DMS114 treated with DMSO at 0.1 percent for 48 hours (cell line): ENCODE measurements around the gene CD79A.

Experiments used
- DNase-seq: peaks from one replicate; lab custom pipeline; 2025; ENCODE audit not compliant: unreplicated experiment; lab: John Stamatoyannopoulos, UW

The CD79A gene

DNA sequence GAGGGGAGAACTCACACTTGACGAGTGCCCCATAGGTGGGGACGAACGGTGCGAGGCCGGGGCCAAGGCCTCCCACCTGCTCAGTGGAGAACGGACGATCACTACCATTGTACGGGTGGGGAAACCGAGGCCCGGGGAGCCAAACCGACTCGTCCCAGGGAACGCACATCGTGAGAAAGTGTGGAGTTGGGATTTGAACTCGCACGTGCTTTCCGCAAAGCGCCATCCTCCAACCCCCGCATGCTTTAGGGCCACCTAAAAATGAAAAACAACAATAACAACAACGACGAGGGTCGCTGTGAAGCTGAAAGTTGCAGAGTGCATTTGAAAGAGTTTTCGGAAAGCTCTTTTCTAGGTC, 6.4 kb downstream of the CD79A start:
- no peak for DNase-seq

DNA sequence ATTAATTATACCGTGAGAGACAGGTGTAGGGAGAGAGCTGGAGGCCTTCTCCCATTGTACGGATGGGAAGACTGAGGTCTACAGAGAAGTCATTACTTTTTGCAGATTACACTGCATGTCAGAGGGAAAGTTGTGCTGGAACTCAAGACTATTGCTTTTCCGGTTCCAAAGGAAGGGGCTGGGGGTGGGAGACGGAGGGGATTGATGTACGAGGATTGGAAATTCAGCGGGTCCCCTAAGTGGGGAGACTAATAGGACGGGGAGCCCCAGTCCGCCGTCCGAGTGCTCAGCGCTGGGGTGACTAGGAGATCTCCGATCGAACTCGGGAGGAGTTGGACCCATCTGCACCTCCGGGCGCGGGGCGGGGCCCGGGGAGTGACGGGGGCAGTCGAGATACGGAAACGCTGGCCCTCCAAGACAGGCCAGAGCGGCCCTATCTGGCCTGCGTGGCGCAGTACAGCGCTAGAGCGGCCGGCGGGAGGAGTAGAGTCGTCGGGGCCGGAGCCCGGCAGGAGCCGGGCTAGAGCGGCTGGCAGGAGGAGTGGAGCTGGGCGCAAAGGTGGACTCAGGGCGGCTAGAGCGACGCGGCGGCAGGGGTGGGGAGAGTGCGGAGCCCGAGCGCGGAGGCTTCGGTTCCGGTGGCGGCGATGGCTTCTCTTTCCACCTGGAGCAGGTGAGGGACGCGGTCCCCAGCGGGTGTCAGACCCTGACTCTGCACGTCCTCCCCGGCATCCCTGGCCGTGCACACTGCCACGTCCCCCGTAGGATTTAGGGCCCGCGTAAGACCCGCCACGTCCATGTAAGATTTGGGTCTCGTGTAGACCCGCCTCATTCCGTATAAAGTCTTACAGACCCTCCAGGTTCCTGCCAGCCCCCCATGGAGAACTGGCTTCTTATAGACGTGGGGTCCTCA, 7.0 kb downstream of the CD79A start:
- peak; percentile 97 for DNase-seq

DNA sequence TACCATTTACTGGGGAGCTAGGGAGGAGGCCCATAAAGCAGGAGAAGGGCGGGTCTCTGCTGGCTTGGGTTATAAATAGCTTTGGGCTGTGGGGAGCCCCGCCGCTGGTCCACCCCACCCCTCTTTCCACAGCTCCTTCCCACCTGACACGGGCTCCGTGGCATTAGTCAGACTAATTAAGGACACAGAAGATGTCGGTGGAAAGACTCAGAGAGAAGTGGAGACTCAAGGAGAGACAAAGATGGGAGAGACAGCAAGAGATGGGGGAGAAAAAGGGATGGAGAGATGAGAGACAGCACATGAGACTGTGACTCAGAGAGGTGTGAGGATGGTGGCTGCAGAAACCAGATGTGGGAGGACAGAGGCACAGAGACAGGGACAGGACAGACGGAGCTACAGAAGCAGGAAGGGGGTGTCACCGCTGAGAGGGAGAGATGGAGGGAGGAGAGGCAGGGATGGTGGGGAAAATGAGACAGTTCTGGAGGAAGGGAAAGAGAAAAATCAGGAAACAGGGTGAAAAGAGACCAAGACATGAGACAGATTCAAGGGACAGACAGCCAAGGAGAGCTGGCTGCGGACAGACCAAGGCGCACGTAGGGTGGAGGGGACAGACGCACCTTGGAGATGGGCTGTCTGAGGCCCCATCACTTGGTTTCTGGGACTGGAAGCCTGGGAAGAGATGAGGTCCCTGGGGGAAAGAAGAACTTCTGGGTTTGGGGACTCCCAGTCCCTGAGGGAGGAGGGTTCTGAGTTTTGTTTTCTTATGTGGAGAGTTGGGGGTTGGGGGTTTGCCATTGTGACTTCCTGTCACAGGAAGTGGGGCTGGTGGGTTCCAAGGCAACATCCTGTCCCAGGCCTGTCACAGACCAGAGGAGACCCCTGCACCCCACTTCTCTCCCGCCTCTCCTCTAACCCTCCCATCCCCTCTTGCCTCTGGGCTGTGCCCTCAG, 10.0 kb downstream of the CD79A start:
- DNase-seq = no peak

DNA sequence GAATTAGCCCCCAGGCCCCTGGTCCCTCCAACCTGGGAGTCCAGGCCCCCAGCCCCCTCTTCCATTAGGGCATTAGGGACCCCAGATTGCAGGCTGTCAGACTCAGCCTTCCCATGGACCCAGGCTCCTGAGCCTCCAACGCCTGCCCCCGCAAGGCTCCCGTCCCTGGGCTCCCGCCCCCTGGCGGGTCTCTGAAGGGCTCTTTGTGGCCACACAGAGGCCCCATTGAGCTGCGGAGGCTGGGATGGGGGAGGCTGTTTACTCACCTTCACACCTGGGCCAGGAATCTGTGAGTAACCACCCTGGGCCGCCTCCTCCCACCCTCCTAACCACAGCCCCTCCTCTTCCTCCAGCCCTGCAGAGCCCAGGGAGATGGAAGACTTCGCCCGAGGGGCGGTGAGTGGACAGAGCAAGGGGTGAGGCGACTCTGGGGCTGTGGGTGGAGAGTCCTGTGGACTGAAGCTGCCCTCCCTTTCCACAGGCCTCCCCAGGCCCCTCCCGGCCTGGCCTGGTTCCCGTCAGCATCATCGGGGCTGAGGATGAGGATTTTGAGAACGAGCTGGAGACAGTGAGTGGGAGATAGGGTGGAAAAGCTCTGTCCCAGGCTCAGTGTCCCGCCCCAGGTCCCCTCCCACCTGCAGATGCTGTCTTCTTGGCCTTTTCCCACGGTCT, 10.8 kb downstream of the CD79A start:
- no peak for DNase-seq

DNA sequence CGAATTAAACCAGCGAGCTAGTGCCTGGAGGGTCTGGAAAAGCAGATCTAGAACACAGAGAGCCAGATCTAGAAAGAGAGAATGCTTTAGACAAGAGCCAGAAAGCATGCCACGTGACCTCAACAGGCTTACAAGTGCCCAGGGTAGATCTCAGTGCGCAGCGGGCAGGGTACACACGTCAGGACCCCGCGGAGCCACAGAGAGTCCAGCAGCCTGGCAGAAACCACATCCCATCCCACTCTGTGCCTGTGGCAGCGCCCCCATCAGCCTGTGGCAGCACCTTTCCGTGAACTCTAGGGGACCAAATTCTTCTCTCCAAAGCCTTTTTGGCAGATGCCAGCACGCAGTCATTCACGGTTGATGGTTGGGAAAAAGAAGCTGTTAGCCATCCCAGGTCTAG, 11.8 kb downstream of the CD79A start:
- DNase-seq = no peak

DNA sequence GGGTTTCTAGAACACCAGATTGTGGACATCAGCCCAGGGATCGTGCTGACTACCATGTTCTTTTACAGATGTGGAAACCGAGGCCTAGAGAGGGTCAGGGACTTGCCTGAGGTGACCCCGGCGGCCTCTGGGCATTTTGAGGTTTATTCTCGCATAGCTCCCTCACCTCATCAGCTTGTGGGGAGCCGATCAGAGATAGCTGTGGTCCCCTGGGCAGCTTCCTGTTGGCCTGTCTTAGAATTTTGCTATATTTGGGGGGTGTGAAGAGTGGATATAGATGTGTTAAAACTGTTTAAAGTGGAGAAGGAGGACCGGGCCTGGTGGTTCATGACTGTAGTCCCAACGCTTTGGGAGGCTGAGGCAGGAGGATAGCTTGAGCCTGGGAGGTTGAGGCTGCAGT, 12.8 kb downstream of the CD79A start:
- no peak for DNase-seq

DNA sequence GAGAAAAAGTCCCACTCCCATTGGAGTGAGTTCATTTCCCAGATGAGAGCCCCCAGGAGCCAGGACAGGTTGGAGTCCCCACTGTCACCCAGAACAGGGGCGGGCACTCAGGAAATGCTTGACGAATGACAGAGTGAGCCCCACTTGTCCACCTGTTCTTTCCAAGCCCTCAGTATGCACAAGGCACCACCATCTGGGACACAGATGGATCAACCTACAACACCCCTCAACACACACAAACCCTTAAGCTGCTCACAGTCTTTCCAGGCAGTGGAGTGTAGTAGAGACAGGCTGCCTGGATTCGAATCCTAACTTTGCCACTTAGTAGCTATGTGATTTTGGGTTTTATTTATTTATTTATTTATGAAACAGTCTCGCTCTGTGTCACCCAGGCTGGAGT, 13.9 kb downstream of the CD79A start:
- DNase-seq = no peak

DNA sequence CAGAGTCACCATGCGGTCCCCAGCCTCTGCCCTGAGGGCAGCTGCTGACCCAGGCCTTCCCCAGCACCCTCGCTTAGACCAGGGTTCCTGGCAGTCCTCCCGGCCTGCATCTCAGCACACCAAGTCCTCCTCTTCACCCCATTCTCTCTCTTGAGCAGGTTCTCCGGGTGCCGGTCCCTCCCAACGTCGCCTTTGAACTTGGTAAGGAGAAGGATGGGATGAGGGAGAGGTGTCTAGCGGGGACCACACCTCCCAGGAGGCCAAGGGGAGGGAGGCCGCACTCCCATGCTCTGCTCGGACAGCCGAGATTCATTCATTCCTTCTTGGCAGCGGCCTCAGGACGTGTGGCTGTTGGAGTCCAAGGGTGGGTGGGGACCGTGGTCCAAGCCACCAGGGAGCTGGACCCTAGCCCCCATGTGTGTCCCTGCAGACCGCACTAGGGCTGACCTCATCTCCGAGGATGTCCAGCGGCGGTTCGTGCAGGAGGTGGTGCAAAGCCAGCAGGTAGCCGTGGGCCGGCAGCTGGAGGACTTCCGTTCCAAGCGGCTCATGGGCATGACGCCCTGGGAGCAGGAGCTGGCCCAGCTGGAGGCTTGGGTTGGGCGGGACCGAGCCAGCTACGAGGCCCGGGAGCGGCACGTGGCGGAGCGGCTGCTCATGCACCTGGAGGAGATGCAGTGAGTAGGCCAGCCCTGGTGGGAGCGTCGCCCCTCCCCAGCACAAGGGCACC, 15.3 kb downstream of the CD79A start:
- no peak for DNase-seq

DNA sequence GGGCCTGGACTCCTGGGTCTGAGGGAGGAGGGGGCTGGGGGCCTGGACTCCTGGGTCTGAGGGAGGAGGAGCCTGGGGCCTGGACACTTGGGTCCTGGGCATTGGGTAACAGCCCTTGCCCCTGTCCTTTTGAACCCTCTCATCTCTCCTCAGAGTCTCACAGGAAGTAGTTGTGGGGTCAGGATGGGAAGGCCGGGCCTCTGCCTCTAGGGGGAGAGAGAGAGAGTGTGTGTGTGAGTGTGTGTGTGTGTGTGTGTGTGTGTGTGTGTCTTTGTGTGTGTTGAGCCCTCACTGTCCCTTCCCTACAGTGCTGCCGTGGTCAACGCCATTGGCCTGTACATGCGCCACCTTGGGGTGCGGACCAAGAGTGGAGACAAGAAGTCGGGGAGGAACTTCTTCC, 16.8 kb downstream of the CD79A start:
- no peak for DNase-seq

DNA sequence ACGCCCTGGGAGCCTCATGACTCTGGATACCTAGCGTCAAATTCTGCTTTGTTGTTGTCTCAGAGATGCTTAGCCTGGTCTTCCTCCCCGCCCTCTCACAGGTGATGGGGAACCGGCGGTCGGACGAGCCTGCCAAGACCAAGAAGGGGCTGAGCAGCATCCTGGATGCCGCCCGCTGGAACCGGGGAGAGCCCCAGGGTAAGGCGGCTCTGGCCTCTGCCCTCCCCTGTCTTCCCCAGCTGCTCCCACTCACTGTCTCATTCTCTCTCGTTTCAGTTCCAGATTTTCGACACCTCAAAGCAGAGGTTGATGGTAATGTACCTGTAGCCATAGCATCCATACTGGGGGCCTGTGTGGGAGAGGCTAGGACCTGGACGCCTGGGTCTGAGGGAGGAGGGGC, 17.3 kb downstream of the CD79A start:
- no peak for DNase-seq

DNA sequence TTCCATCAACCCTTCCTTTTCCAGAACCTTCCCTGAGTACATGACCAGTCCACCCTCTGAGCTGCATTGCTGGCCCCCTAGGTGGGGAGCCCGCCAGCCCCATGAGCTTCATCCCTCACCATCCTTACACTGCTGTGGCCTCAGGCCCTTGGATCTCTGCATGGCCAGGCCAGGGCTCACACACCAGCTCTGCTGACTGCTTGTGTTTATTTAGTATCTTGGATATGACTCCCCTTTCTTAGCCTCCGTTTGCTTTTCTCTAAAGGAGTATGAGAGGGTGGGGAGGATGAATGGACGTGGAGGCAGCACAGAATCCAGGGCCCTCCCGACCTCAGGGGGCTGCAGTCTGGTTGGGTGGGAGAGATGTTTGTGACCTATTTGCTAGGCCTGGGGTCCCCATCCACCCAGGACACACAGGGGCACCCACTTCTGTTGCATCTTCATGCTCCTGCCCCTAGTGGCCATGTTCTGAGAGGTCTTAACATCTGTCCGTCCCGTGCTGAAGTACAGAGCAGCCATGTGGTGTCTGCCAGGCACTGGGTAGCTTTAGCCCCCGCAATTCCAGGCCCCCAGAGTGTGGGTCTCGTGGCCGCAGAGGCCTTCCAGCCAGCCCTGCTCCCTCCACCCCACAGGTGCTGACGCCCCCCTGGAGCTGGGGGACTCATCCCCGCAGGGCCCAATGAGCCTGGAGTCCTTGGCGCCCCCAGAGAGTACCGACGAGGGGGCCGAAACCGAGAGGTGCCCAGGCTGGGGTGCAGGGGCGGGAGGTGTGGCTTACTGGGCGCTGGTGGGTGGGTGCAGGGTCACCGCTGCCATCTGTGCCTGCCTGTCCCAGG, 18.9 kb downstream of the CD79A start:
- DNase-seq = no peak

DNA sequence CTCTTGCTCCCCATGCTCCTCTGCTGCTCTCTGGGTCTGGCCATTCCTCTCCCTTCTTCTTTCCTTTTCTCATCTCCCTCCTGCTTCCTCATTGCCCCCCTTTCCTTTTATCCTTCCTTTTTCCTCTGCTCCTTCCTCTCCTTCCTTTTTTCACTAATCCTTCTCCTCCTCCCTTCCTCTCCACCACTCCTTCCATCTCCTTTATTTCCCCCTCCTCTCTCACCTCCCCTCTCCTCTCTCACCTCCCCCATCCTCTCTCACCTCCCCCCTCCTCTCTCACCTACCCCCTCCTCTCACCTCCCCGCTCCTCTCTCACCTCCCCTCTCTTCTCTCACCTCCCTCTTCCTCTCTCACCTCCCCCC, 19.5 kb downstream of the CD79A start:
- DNase-seq = no peak

DNA sequence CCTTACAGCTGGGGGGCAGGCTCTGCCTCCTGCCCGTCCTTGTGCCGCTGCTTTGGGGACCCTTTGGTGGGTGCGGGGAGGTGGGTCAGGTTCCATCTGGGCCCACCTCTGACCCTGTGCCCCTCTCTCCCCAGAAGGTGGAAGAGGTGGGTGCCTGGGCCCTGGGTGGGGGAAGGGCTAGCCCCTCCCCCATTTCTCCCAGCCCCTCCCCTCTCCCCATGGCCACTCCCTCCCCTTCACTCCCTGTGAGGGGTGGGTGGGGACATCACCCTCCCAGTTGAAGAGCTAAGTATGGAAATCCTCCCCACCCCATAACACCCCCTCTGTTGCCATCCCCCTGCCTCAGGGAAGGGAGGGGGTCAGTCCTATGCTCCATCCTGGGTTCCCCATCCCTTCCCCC, 20.1 kb downstream of the CD79A start:
- no peak for DNase-seq

DNA sequence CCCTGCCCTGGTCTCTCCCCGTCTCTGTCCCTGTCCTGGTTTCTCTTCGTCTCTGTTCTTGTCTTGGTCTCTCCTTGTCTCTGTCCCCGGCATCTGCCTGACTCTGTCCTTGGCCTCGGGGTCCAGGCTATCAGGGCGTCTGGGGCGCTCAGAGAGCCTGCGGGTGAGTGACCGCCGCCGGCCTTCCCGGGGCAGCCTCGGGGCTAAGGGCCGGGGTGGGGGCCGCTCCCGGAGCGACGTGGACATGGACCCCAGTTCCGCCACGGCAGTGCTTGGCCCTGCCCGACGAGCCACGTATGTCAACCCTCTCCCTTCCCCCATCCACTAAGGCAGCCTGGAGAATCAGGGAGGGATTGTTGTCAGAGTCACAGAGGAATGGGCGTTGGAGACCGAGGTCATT, 20.7 kb downstream of the CD79A start:
- DNase-seq = no peak

DNA sequence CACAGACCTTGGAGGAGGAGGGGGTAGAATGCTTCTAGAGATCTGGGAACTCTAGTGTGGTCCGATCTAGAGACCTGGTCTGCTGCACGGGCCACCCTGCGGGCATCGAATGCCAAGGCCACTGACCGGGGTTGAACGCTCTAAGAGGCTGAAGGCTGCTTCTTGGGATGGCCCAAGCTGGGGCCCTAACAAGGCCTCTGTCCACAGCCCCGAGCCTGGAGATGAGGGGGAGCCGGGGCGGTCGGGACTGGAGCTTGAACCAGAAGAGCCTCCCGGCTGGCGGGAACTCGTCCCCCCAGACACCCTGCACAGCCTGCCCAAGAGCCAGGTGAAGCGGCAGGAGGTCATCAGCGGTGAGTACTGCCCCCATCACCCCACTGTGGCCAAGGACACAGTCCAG, 21.2 kb downstream of the CD79A start:
- no peak for DNase-seq

DNA sequence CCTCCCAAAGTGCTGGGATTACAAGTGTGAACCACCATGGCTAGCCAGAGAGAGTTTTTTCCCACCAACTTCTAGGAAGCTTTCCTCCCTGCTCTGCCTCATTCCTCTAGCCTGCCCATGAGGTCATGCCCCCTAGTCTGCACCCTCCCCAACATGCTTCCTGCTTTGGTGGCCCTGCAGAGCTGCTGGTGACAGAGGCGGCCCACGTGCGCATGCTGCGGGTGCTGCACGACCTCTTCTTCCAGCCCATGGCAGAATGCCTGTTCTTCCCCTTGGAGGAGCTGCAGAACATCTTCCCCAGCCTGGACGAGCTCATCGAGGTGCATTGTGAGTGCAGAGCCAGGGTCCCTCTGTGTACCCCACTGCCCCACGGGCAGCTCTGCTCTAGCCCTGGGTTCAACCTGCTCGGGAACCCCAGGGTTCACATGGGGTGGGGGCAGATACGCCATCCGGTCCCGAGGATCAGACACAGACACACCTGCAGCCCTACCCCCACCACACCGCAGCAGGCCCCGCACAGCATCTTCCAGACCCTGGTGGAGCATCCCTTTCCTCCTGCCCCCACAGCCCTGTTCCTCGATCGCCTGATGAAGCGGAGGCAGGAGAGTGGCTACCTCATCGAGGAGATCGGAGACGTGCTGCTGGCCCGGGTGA, 24.8 kb downstream of the CD79A start:
- DNase-seq = no peak

DNA sequence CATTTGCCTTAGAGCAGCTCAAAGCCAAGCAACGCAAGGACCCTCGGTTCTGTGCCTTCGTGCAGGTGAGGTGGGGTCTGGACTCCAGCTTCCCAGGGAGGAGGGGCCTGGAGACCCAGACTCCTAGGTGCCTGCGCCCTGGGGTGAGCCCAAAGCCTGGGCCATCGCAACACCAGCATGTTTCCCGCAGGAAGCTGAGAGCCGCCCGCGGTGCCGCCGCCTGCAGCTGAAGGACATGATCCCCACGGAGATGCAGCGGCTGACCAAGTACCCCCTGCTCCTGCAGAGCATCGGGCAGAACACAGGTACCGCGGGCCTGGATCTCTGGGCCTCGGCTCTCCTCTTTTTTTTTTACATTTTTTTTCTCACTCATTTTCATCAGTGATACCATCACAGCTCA, 25.5 kb downstream of the CD79A start:
- no peak for DNase-seq

DNA sequence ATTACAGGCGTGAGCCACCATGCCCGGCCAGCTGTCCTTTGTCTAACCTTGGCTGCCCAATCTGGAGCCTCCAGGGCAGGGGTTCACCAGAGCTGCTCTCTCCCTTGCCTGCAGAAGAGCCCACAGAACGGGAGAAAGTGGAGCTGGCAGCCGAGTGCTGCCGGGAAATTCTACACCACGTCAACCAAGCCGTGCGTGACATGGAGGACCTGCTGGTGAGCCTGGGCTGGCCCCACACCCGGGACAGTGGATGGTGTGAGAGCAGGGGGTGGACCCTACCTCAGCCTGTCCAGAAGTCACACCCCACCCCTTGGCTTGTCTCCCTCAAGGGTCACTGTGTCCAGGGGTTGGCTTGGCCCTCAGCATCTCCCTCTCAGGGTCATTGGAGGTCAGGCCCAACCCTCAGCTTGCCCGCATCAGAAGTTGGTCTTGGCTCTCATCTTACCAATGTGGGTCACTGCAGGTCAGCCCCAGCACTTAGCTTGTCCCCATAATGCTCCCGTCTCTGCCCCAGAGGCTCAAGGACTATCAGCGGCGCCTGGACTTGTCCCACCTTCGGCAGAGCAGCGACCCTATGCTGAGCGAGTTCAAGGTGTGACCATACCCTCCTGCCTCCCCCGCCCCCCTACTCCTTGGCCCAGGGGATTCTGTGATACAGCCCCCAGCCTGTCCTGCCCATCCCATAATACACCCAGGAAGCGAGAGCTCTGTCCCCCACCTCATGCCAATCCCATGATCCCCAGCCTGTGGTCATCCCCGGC, 26.3 kb downstream of the CD79A start:
- DNase-seq = no peak
